AG08395 (cell line): ENCODE results near the gene ATP6V1F.
A peak's percentile ranks its signal among the peaks of the same experiment; 100 is the strongest.

ENCODE experiments used
- DNase-seq: peaks from one replicate; pipeline ENCODE4 v3.0.0; 2012; ENCODE audit warnings: mixed read lengths, low spot score

ATP6V1F gene

GRCh38 chr7:128835790-128836641, 26.6 kb upstream of the ATP6V1F start:
- DNase-seq: peak; percentile 54

GRCh38 chr7:128836729-128837348, 25.8 kb upstream of the ATP6V1F start:
- DNase-seq: no peak

GRCh38 chr7:128837521-128837921, 25.1 kb upstream of the ATP6V1F start:
- no peak for DNase-seq

- no peak for DNase-seq
Observed at GRCh38 chr7:128838109-128838779, 24.4 kb upstream of the ATP6V1F start.

GRCh38 chr7:128838981-128839731, 23.5 kb upstream of the ATP6V1F start:
- DNase-seq: no peak

- no peak for DNase-seq
Observed at GRCh38 chr7:128839751-128840177, 22.9 kb upstream of the ATP6V1F start.

GRCh38 chr7:128840326-128841170, 22.1 kb upstream of the ATP6V1F start:
- no peak for DNase-seq

- DNase-seq: no peak
Observed at GRCh38 chr7:128841171-128841690, 21.4 kb upstream of the ATP6V1F start.

GRCh38 chr7:128841921-128842673, 20.6 kb upstream of the ATP6V1F start:
- peak; percentile 68 for DNase-seq

GRCh38 chr7:128842674-128843641, 19.7 kb upstream of the ATP6V1F start:
- no peak for DNase-seq

GRCh38 chr7:128843938-128844621, 18.6 kb upstream of the ATP6V1F start:
- DNase-seq: no peak

- DNase-seq: no peak
Observed at GRCh38 chr7:128844777-128845311, 17.8 kb upstream of the ATP6V1F start.

GRCh38 chr7:128845475-128845874, 17.2 kb upstream of the ATP6V1F start:
- no peak for DNase-seq

GRCh38 chr7:128845987-128846386, 16.7 kb upstream of the ATP6V1F start:
- DNase-seq: no peak

- no peak for DNase-seq
Observed at GRCh38 chr7:128846781-128847444, 15.7 kb upstream of the ATP6V1F start.

- no peak for DNase-seq
Observed at GRCh38 chr7:128847721-128848211, 14.9 kb upstream of the ATP6V1F start.
